ENCODE results near the gene TSEN54.

DNA sequence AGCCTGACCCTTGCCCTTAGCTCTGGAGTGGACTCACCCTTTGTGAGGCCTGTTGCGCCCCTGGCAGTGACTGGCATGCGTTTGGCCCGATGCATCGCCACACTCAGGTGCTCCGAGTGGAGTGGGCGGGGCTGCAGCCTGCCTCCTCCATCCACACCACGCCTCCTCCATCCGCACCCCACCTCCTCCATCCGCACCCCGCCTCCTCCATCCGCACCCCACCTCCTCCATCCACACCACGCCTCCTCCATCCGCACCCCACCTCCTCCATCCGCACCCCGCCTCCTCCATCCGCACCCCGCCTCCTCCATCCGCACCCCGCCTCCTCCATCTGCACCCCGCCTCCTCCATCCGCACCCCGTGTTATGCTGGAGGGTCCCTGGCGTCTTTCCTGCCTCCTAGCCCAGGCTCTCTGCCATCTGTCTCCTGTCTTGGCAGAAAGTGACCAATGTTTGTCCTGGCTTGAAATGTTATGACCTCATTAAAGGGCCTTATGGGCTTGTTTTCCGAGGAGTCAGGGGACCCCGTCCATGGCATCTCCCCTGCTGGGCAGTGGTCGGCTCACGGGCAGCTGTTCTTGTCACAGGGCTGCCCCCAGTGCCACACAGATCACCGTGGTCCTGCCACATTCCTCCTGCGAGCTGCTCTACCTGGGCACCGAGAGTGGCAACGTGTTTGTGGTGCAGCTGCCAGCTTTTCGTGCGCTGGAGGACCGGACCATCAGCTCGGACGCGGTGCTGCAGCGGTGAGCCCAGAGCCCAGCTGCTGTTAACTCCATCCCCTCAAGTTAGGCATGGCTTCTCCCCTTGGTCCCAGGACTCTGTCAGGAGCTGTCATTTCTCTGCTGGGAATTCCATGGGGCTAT is 42.6 kb downstream of the TSEN54 start:
- TF ChIP-seq, protein P1, sequence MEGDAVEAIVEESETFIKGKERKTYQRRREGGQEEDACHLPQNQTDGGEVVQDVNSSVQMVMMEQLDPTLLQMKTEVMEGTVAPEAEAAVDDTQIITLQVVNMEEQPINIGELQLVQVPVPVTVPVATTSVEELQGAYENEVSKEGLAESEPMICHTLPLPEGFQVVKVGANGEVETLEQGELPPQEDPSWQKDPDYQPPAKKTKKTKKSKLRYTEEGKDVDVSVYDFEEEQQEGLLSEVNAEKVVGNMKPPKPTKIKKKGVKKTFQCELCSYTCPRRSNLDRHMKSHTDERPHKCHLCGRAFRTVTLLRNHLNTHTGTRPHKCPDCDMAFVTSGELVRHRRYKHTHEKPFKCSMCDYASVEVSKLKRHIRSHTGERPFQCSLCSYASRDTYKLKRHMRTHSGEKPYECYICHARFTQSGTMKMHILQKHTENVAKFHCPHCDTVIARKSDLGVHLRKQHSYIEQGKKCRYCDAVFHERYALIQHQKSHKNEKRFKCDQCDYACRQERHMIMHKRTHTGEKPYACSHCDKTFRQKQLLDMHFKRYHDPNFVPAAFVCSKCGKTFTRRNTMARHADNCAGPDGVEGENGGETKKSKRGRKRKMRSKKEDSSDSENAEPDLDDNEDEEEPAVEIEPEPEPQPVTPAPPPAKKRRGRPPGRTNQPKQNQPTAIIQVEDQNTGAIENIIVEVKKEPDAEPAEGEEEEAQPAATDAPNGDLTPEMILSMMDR (IDR thresholded peaks at IDR 0.05) = no peak
- TF ChIP-seq ZFX (IDR thresholded peaks at IDR 0.05; ENCODE audit: borderline replicate concordance) = no peak

Data from 22Rv1 (cell line).